HG03039 (cell line): ENCODE results near the gene FCER2.

ENCODE experiments used
- ATAC-seq: cut with Tn5 transposase; IDR thresholded peaks from one replicate; pipeline ENCODE4 v1.9.1; 2021; ENCODE audit warnings: mild to moderate bottlenecking, moderate library complexity; ENCODE audit not compliant: unreplicated experiment

The FCER2 gene

DNA sequence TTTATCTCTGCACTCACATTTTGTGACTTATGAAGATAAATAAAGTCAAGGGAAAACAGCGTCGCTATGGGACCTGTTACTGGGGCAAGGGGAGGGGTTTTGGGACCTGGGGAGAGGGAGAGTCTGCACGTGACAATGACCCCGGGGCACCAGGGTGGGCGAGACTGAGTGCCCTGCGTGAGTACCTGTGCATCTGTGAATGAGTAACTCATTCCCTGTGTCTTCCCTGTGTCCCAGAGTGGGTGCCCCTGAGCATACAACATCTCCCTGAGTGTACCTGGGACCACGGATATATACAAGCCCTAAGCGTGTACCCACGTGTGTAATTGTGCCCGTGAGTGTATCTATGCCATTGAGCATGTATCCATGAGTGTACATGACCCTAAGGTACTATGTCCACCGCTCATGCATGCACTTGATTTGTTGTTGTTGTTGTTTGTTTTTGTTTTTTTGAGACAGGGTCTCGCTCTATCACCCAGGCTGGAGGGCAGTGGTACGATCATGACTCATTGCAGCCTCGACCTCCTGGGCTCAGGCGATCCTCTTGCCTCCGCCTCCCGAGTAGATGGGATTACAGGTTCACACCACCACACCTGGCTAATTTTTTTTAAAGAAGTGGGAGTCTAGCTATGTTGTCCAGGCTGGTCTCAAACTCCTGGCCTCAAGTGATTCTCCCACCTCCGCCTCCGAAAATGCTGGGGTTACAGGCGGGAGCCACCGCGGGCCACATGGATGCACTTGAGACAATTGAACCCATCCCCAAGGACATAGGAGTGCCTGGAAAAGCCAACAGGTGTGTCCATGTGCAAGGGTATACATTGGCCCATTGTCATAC lies 21.9 kb downstream of the FCER2 start:
- no peak for ATAC-seq

DNA sequence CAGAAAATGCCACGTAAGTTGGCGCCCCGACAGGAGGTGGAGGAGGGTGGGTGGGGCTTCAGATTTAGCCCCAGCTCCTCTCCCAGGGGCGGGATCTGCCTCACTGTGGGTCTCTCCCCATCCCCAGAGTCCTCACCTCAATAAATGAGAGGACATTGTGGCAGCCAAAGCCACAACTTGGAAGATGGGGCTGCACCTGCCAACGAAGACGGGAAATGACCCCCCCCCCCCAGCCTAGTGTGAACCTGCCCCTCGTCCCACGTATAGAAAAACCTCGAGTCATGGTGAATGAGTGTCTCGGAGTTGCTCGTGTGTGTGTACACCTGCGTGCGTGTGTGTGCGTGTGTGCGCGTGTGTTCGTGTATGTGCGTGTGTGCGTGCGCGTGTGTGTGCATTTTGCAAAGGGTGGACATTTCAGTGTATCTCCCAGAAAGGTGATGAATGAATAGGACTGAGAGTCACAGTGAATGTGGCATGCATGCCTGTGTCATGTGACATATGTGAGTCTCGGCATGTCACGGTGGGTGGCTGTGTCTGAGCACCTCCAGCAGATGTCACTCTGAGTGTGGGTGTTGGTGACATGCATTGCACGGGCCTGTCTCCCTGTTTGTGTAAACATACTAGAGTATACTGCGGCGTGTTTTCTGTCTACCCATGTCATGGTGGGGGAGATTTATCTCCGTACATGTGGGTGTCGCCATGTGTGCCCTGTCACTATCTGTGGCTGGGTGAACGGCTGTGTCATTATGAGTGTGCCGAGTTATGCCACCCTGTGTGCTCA lies 22.8 kb downstream of the FCER2 start:
- no peak for ATAC-seq

DNA sequence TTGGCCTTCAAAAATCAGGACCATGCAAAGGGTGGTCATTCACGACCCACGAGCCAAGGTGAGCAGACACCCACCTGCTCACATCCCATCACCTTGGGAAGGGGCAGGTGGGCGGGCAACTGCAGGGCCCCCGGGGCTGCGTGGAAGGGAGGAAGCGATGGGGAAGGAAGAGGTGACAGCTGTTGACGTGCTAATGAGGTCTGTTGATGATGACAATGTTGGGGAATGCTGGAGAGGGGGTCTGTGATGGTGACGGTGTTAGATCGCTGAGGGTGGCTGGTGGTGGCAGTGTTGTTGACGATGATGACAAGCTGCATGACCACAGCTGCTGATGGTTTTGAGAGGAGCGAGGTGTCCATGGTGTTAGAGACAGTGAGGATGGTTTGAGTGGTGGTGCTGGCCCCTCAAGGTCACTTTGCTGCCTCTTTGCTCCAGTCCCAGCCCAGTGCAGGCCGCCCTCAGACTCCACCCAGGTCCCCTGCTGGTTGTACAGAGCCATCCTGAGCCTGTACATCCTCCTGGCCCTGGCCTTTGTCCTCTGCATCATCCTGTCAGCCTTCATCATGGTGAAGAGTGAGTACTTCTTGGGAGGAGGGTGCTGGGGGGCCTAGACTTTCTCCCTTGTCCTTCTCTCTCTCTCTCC lies 24.1 kb downstream of the FCER2 start:
- ATAC-seq = no peak

DNA sequence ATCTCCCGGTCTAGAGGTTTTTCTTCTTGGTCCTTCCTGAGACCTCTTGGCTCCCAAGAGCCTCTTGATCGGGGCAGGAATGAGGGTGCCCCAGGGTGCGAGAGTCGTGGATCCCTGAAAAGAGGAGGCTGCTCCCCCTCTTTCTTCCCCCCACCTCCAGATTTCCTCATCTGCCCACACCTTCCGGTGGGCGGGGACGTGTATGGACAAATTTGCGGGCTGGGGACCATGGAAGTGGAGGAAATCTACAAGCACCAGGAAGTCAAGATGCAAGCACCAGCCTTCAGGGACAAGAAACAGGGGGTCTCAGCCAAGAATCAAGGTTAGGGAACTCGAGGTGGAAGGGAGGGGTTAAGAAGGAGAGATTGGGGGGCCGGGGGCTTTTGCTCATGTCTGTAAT lies 25.1 kb downstream of the FCER2 start, which contains the start of gene MCEMP1:
TSS of gene MCEMP1 (plus strand) at position 237 of the 400 bp plus-strand sequence. CDS start at position 268, 31 bp downstream.
- ATAC-seq = no peak

DNA sequence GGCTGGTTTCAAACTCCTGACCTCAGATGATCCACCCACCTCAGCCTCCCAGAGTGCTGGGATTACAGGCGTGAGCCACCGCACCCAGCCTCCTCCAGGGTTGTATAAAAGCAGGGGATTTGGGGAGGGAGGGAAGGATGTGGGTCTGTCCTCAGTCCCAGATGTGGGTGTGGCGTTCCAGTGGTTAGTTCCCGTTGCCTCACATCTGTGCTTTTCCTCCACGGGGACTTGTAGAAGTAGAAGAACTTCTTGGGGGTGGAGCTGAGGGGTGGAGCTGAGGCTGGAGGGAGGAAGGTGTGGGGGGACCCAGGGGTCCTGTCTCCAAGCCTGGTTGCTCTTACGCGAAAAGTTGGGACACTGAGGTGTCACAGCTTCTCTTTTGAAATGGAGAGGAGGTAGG lies 25.6 kb downstream of the FCER2 start:
- ATAC-seq = no peak

DNA sequence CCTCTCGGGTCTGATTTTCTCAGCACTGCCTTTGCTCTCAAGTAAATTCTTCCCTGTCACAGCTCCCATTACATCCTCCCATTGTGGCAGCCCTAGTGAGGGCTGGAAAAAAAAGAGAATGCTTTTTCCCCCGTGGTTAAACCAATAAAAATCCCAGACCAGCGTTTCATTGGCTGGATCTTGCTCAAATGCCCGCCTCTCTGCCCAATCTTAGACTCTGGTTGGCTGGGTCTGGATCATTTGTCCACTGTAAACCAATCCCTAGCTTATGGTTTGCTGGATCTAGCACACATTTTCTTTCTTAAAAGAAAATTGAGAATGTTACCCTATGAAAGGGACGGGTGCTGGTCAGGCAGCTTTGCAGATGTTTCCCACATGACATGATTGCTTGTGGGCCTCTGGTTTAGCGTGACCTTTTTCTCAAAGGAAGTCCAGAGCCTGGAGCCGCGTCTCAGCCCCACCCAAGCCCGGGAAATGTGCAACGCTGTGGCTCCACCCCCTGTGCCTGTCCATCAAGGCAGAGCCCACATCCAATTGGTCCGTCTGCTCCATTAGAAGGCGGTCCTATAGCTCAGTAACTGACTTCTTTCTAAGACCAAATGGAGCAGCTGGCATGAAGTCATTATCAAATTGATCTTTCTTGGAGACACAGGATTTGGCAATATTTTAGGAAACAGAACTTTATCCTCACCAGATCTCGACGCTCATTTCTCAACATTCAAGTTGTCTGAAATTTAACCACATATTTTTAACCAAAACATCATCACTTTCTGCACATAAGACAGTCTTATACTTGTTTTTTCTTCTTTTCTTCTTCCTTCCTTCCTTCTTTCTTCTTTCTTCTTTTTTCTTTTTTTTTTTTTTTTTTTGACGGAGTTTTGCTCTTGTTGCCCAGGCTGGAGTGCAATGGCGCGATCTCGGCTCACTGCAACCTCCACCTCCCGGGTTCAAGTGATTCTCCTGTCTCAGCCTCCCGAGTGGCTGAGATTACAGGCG lies 27.6 kb downstream of the FCER2 start:
- no peak for ATAC-seq

DNA sequence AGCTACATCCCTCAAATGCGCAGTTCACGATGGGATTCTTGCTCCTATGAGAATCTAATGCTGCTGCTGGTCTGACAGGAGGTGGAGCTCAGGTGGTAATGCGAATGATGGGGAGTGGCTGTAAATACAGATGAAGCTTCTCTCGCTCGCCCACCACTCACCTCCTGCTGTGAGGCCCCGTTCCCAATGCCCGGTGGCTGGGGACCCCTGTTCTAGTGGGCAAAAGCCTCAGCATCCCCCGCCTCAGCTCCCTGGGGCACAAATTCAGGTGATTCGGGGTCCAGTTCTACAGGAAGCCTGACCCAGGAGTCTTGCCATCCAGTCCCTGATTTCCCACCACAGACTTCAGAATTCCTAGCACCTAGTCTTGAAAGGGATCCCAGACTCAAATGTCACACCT lies 29.4 kb downstream of the FCER2 start:
- no peak for ATAC-seq

DNA sequence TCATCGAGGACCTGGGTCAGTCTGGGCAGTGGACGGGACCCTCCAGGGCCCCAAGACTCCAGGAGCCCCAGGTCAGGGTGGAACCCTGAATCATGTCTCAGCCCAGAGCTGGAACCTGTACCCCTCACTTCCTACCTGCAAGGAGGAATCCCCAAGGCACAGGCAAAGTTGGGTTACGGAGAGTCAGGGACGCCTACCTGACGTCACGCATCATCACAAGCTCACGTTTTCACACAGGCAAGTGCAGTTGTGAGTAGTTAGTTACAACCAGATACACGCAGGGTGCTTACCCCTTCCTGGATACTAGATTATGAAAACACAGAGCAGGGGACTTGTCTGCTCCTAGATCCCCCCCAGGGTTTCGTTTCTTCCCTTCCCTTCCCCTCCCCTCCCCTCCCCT lies 31.1 kb downstream of the FCER2 start:
- ATAC-seq = no peak

DNA sequence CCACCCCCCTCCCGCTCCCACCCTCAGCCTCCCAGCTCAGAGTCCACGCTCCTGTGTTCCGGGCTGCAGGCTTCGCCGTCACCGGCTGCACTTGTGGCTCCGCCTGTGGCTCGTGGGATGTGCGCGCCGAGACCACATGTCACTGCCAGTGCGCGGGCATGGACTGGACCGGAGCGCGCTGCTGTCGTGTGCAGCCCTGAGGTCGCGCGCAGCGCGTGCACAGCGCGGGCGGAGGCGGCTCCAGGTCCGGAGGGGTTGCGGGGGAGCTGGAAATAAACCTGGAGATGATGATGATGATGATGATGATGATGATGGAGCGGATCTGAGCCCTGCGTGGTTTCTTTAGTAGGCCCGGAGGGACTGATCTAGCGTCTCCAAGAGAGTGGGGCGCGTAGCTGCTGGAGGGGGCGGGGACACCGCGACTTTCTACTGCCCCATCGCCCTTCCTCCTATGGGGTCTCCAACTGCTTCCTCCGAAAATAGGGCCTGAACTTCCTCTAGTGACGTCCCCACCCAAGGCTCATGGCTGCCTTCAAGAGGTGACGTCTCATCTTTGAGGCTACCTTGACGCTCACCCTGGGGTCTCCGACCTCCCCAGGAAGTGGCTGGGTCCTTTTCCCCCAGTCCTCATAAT lies 31.7 kb downstream of the FCER2 start:
- no peak for ATAC-seq

DNA sequence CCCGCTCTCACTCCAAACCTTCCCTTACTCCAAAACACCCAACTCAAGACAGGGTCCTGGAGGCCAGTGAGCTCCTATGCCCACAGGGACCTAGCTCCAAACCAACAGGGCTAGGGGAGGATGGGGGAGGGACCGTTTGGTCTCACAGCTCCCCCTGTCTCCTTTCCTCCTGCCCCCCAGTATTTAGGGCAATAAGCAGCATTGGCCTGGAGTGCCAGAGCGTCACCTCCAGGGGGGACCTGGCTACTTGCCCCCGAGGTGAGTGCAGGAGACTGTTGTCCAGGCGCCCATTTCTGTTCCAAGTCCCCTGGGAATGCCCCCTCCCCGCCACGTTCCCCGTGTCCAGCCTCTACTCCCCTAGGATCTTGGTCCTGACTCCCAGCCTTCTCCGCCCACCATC lies 32.3 kb downstream of the FCER2 start:
- no peak for ATAC-seq

DNA sequence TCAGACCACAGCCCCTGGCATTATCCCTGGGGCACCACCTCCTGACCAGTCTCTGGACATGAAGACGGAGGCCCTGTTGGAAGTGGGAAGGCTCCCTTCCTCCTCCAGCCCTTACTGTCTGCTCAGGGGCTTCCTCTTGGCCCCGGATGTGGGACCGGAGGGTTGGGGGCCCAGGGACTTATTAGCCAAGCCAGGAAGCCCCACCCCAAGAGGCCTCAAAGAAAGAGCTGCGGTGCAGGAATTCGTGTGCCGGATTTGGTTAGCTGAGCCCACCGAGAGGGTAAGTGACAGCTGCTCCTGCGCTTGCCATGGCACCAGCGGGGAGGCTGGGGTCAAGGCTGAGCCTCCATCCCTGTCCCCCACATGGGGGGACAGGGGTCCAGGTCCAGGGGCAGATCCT lies 33.1 kb downstream of the FCER2 start, which contains the start of gene RETN:
TSS of gene RETN (plus strand) at position 208 of the 400 bp plus-strand sequence. CDS start 278 bp downstream, outside the sequence.
- no peak for ATAC-seq

DNA sequence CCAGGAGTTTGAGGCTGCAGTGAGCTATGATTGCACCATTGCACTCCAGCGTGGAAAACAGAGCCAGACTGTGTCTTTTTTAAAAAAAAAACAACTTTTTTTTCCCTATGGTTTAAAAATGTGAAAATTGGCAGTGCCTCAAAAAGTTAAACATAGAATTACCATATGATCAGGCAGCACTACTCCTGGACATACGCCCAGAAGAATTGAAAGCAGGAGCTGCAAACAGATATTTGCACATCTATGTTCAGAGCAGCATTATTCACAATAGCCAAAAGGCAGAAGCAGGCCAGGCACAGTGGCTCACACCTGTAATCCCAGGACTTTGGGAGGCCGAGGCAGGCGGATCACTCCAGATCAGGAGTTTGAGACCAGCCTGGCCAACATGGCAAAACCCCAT lies 36.9 kb downstream of the FCER2 start:
- ATAC-seq = no peak

DNA sequence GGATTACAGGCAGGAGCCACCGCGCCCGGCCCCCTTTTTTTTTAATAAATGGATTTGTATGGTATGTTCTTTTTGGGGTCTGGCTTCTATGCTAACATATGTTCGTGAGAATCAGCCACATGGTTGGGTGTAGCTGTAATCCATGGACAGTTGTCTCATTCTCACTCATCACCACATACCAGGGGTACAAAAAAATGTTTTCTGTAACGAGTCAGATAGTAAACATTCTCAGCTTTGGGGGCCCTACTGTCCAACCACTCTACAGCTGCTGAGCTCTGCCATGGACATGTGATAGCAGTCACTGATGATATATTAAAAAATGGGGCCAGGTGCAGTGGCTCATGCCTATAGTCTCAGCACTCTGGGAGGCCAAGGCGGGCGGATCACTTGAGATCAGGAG lies 38.2 kb downstream of the FCER2 start:
- no peak for ATAC-seq

DNA sequence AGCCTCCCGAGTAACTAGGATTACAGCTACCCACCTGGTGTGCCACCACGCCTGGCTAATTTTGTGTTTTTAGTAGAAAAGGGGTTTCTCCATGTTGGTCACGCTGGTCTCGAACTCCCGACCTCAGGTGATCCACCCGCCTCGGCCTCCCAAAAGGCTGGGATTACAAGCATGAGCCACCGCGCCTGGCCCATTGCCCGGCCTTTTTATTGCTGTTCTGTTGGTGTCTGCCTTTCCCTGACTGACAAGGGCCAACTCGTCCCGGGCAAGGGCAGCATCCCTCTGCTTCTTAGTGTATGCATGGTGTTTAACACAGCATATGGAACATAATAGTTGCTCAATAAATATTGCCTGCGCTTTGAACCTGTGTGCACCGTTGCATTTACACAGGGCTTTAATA lies 39.3 kb downstream of the FCER2 start:
- ATAC-seq = no peak

DNA sequence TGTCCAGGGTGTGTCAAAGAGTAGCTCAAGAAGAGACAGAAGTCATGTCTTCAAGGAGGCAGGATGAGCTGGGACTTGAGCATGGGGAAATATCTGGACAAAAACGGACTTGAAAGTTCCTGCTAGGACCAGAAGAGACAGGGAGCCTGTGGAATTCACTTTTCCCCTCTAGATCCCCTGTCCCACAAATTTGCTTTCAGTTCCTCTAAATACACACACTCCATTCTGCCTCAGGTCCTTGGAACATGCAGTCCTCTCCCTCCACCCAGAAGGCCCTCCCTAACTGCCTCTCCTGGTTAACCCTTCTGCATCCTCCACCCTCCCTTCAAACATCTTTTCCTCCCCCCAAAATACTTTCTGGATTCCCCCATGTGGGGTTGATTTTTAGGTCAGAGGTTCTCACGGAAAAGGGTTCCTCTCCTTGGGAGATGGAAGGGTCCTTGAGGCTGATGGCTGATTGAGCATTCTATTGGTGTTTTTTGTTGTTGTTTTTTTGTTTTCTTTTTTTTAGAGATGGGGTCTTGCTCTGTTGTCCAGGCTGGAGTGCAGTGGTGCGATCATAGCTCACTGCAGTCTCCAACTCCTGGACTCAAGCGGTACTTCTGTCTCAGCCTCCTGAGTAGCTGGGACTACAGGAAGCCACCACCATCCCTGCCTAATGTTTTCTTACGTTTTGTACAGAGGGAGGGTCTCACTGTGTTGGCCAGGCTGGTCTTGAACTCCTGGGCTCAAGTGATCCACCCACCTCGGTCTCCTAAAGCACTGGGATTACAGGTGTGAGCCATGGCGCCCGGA lies 40.0 kb downstream of the FCER2 start:
- no peak for ATAC-seq

DNA sequence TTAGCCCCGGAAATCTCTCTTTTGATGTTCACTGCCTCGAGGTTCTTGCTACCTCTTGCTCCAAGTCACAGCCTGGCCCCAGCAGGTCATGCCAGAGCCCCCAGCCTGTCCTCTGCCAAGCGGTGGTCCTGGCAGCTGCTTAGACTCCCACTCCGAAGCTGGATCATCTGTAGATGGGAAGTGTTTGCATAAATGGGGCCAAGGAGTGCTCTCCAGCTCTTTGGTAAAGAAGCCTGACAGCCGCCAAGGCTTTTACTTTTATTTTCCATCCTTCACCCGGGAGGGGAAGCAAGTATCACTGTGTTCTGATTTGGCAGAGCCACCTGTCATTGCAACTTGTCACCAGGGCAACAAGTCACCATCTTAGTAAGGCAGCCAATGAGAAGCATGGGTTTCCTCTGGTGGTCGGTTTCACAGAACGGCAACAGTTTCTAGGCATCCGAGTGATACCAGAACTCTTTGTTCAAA lies 43.7 kb downstream of the FCER2 start:
- ATAC-seq = no peak

DNA sequence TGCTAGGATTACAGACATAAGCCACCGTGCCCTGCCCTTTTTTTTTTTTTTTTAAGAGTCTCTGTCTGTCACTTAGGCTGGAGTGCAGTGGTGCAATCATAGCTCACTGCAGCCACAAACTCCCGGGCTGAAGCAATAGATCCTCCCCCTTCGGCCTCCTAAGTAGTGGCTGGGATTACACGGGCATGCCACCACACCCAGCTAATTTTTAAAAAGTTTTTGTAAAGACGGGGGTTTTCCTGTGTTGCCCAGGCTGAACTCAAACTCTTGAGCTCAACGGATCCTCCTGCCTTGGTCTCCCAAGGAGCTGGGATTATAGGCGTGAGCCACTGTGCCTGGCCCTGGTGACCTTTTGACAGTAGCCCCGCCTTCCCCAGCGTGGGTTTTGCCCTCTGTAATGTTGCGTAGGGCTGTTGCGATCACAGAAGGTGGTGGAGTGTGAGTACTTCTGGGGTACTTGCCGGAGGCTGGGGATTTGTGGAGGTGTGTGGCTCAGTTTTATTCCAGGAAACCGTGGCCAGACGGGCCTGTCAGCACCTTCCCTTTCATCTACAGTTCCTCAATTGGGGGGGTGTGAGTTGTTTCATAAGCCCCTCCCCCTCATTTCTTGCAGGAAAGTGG lies 44.7 kb downstream of the FCER2 start:
- no peak for ATAC-seq

DNA sequence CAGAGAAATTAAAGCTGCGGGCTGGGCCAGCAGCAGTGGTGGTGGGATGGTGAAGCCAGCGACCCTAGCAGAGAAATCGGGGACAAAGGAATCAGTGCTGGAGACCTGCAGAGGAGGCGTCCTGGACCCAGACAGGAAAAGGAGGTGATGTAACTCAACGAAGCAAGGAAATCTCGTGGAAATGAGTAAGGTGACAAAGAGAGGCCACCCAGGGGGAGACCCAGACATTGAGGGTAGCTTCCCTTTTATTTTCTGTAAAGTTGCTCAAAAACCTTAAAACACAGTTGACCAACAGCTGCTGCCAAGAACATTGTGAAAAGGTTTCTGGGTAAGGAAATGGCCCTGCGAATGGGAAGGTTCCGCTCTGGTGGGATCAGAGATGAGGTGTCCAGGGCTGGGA lies 46.4 kb downstream of the FCER2 start:
- ATAC-seq = no peak
